Measurements from ENCODE around the gene RBM15B.

The RBM15B gene

GRCh38 chr3:51354731-51355615, 36.1 kb upstream of the RBM15B start:
- H3K4me3 ChIP-seq (ENCODE audit: control insufficient read depth, low read depth, low read length): no peak overlapping the region
- no peak for TF ChIP-seq CTCF (IDR thresholded peaks at IDR 0.05; ENCODE audit: control insufficient read depth, insufficient read depth, low read depth, low read length, missing control alignments)
- DNase-seq (ENCODE audit: low read depth): no peak

- TF ChIP-seq CTCF (IDR thresholded peaks at IDR 0.05; ENCODE audit: control insufficient read depth, insufficient read depth, low read depth, low read length, missing control alignments): no peak
- DNase-seq (ENCODE audit: low read depth): no peak
- no peak overlapping the region for H3K4me3 ChIP-seq (ENCODE audit: control insufficient read depth, low read depth, low read length)
Measured at GRCh38 chr3:51355891-51356578, 35.0 kb upstream of the RBM15B start.

- TF ChIP-seq CTCF (IDR thresholded peaks at IDR 0.05; ENCODE audit: control insufficient read depth, insufficient read depth, low read depth, low read length, missing control alignments): no peak
Measured at GRCh38 chr3:51357856-51358255, 33.2 kb upstream of the RBM15B start.

GRCh38 chr3:51358981-51359380, 32.1 kb upstream of the RBM15B start:
- no peak overlapping the region for H3K4me3 ChIP-seq (ENCODE audit: control insufficient read depth, low read depth, low read length)
- TF ChIP-seq CTCF (IDR thresholded peaks at IDR 0.05; ENCODE audit: control insufficient read depth, insufficient read depth, low read depth, low read length, missing control alignments): no peak
- DNase-seq (ENCODE audit: low read depth): no peak

More at GRCh38 chr3:51357856-51358255, 33.2 kb upstream of the RBM15B start:
- no peak for DNase-seq (ENCODE audit: low read depth)
- H3K4me3 ChIP-seq (ENCODE audit: control insufficient read depth, low read depth, low read length): no peak overlapping the region

- no peak for DNase-seq (ENCODE audit: low read depth)
- TF ChIP-seq CTCF (IDR thresholded peaks at IDR 0.05; ENCODE audit: control insufficient read depth, insufficient read depth, low read depth, low read length, missing control alignments): no peak
- H3K4me3 ChIP-seq (ENCODE audit: control insufficient read depth, low read depth, low read length): no peak overlapping the region
Measured at GRCh38 chr3:51360806-51361205, 30.3 kb upstream of the RBM15B start.

GRCh38 chr3:51361746-51362145, 29.3 kb upstream of the RBM15B start:
- TF ChIP-seq CTCF (IDR thresholded peaks at IDR 0.05; ENCODE audit: control insufficient read depth, insufficient read depth, low read depth, low read length, missing control alignments): no peak
- H3K4me3 ChIP-seq (ENCODE audit: control insufficient read depth, low read depth, low read length): no peak overlapping the region
- DNase-seq (ENCODE audit: low read depth): no peak
